Measurements from ENCODE around the gene CLVS2. TPM values are rescaled to one million over a fixed set of nuclear protein-coding genes. Genes with fewer than 3 reads are reported as not detected.
A peak's percentile ranks its signal among the peaks of the same experiment; 100 is the strongest.

Gene CLVS2
- total RNA-seq (not detected), polyA plus RNA-seq (not detected)
- long read RNA-seq, donor 1 = 0 reads
- long read RNA-seq, donor 2 = 0 reads

- Histone ChIP-seq H3K4me3 (peak within 1 kb of the TSS in 2 of 8 donors; percentile 16 to 35), H3K4me1 (peaks cover 0 to 12% (median 6%) of the 10 kb centered on the region in 6 donors), H3K27me3 (replicated peaks in 1 of 7) (peaks cover 0 to 62% (median 25%) of the 10 kb centered on the region in 7 donors), H3K27ac (no peak within 1 kb of the TSS), H3K9me3 (no peaks in the 10 kb centered on the region), H3K36me3 (no peaks in the 10 kb centered on the region)
- intact Hi-C loops (cut with DNase I; ENCODE audit: low total_unique reads) = no loop called here
- 2 to 16% (median 3%) methylated on average over 55 to 75 of the region's 75 CpGs for WGBS, 5 donors
- no peak for TF ChIP-seq POLR2A (IDR thresholded peaks at IDR 0.05)
- TF ChIP-seq POLR2AphosphoS5 (IDR thresholded peaks at IDR 0.05) = no peak
- no peak for TF ChIP-seq CTCF (IDR thresholded peaks at IDR 0.05 in 8 of 11, conservative IDR thresholded peaks at IDR 0.05 in 3 of 11)
- peak; percentile 64 for DNase-seq
Measured at GRCh38 chr6:122995921-122996793, at the start of gene CLVS2. TSS of gene CLVS2 (plus strand) at chr6:122996235. CDS start at chr6:122997778, 1,543 bp downstream.

GRCh38 chr6:122947355-122947754 is 48.7 kb upstream of the CLVS2 start:
- Histone ChIP-seq H3K27ac (no peak overlapping the region), H3K9me3 (peaks cover 0 to 14% (median 0%) of the 10 kb centered on the region in 8 donors), H3K36me3 (no peaks in the 10 kb centered on the region), H3K27me3 (replicated peaks in 1 of 7) (no peaks in the 10 kb centered on the region), H3K4me3 (no peak overlapping the region), H3K4me1 (no peaks in the 10 kb centered on the region)
- DNase-seq = no peak
- TF ChIP-seq CTCF (IDR thresholded peaks at IDR 0.05 in 8 of 11, conservative IDR thresholded peaks at IDR 0.05 in 3 of 11) (no peak), POLR2AphosphoS5 (IDR thresholded peaks at IDR 0.05) (no peak), POLR2A (IDR thresholded peaks at IDR 0.05) (no peak)
- intact Hi-C loops (cut with DNase I; ENCODE audit: low total_unique reads) = no loop called here

- Histone ChIP-seq H3K4me1 (no peaks in the 10 kb centered on the region), H3K27ac (no peak overlapping the region), H3K9me3 (peaks cover 0 to 49% (median 25%) of the 10 kb centered on the region in 8 donors), H3K4me3 (no peak overlapping the region), H3K36me3 (no peaks in the 10 kb centered on the region), H3K27me3 (replicated peaks in 1 of 7) (no peaks in the 10 kb centered on the region)
- no peak for DNase-seq
- WGBS, 5 donors = 70 to 94% (median 79%) methylated on average over 1 of the region's 1 CpG
- intact Hi-C loops (cut with DNase I; ENCODE audit: low total_unique reads) = no loop called here
- TF ChIP-seq CTCF (IDR thresholded peaks at IDR 0.05 in 8 of 11, conservative IDR thresholded peaks at IDR 0.05 in 3 of 11) (no peak), POLR2A (IDR thresholded peaks at IDR 0.05) (no peak), POLR2AphosphoS5 (IDR thresholded peaks at IDR 0.05) (no peak)
Measured at GRCh38 chr6:122953766-122954165, 42.3 kb upstream of the CLVS2 start.

DNA sequence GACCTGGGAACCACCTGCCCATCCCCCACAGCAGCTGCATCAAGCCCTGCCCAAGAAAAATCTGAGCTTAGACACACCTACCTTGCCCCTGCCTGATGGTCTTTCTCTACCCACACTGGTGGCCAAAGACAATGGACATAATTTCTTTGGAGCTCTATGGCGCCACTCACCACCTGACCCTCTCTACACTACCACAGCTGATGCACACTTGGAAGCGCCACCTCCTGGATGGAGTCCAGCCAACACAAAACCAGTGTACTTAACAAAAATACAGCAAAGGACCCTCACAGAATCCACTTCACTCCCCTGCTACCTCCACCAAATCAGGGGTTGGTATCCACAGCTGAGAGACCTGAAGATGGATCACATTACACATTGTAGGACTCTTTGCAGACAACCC is 39.7 kb upstream of the CLVS2 start:
- Histone ChIP-seq H3K4me1 (no peaks in the 10 kb centered on the region), H3K27me3 (replicated peaks in 1 of 7) (no peaks in the 10 kb centered on the region), H3K4me3 (no peak overlapping the region), H3K27ac (no peak overlapping the region), H3K36me3 (no peaks in the 10 kb centered on the region), H3K9me3 (peaks cover 0 to 68% (median 28%) of the 10 kb centered on the region in 8 donors)
- intact Hi-C loops (cut with DNase I; ENCODE audit: low total_unique reads) = no loop called here
- DNase-seq = no peak
- WGBS, 5 donors = 91 to 95% (median 91%) methylated on average over 2 of the region's 2 CpGs
- TF ChIP-seq CTCF (IDR thresholded peaks at IDR 0.05 in 8 of 11, conservative IDR thresholded peaks at IDR 0.05 in 3 of 11) (no peak), POLR2AphosphoS5 (IDR thresholded peaks at IDR 0.05) (no peak), POLR2A (IDR thresholded peaks at IDR 0.05) (no peak)
